Left lung (tissue), 10 donors: Measurements from ENCODE around the gene OSTF1. TPM values are rescaled to one million over a fixed set of nuclear protein-coding genes. Genes with fewer than 3 reads are reported as not detected.

Source experiments
- ATAC-seq: fragments of 200-7000 bp; cut with Tn5 transposase; one replicate; pipeline ENCODE4 v1.9.1; 2020; ENCODE audit warnings: moderate library complexity
- DNase-seq, 4 donors: peaks; one replicate each; pipeline ENCODE4 v3.0.0-alpha.2; 2013 to 2020
- H3K27ac ChIP-seq, 2 donors: fragments of 200-600 bp; sonication (generic) in 1 of 2; one replicate each; pipeline versions ENCODE4 v1.5.0 to v1.8.0; 2020 to 2021
- H3K27me3 ChIP-seq, 2 donors: fragments of 200-600 bp; sonication (generic) in 1 of 2; one replicate each; pipeline versions ENCODE4 v1.5.0 to v1.8.0; 2020 to 2021
- H3K36me3 ChIP-seq, 2 donors: fragments of 200-600 bp; sonication (generic) in 1 of 2; one replicate each; pipeline versions ENCODE4 v1.5.0 to v1.8.0; 2020 to 2021
- H3K4me1 ChIP-seq, 2 donors: fragments of 200-600 bp; one replicate each; pipeline ENCODE4 v1.8.0; 2021
- H3K4me3 ChIP-seq, 2 donors: fragments of 200-600 bp; sonication (generic) in 1 of 2; one replicate each; pipeline versions ENCODE4 v1.5.0 to v1.8.0; 2020 to 2021; ENCODE audit warnings: mild to moderate bottlenecking in 1 of 2
- H3K9me3 ChIP-seq, 2 donors: fragments of 200-600 bp; sonication (generic) in 1 of 2; one replicate each; pipeline versions ENCODE4 v1.5.0 to v1.8.0; 2020 to 2021
- intact Hi-C, 2 donors: fragments of 100-400 bp; cut with DNase I; formaldehyde crosslinking; loops; one replicate each; pipeline versions ENCODE4 v1.11.2 to v1.14.2; 2022
- polyA plus RNA-seq, 6 donors: library from polyadenylated mRNA; unstranded; fragments of 120-200 nt; gene quantifications; one replicate each; pipeline ENCODE4 v1.2.1, GENCODE V29; 2013; ENCODE audit not compliant: insufficient read length in 6 of 6
- total RNA-seq, 2 donors: library from RNA; stranded (reverse); fragmentation: NEBNext Ultra II Directional; extraction: Animal tissue kit (Norgen Biotek cat#: 25700); gene quantifications; one replicate each; pipeline ENCODE4 v1.2.1, GENCODE V29; 2021
- TF ChIP-seq, protein P1 (sequence below), 2 donors: fragments of 200-600 bp; sonication (generic) in 1 of 2; IDR thresholded peaks; one replicate each; pipeline versions ENCODE4 v1.5.0 to v1.8.0; 2021; ENCODE audit warnings: antibody characterized with exemption in 2 of 2
- donor health status: DM: no; HTN: yes; CAD: no.
- donor health status: DM: no; HTN: no; CAD: no.

Gene OSTF1
- total and polyA plus RNA-seq, 8 donors: 54.8 to 94.7 (median 61.9) TPM

GRCh38 chr9:75123696-75124095 lies 35.4 kb downstream of the OSTF1 start:
- Histone ChIP-seq H3K36me3 (peaks cover 0 to 31% of the 10 kb centered on the region in 2 donors), H3K4me1 (peaks cover 0 to 25% of the 10 kb centered on the region in 2 donors), H3K9me3 (no peaks in the 10 kb centered on the region), H3K4me3 (no peak overlapping the region), H3K27me3 (no peaks in the 10 kb centered on the region), H3K27ac (no peak overlapping the region)
- no peak for DNase-seq
- TF ChIP-seq, protein P1, sequence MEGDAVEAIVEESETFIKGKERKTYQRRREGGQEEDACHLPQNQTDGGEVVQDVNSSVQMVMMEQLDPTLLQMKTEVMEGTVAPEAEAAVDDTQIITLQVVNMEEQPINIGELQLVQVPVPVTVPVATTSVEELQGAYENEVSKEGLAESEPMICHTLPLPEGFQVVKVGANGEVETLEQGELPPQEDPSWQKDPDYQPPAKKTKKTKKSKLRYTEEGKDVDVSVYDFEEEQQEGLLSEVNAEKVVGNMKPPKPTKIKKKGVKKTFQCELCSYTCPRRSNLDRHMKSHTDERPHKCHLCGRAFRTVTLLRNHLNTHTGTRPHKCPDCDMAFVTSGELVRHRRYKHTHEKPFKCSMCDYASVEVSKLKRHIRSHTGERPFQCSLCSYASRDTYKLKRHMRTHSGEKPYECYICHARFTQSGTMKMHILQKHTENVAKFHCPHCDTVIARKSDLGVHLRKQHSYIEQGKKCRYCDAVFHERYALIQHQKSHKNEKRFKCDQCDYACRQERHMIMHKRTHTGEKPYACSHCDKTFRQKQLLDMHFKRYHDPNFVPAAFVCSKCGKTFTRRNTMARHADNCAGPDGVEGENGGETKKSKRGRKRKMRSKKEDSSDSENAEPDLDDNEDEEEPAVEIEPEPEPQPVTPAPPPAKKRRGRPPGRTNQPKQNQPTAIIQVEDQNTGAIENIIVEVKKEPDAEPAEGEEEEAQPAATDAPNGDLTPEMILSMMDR (IDR thresholded peaks at IDR 0.05): no peak
- ATAC-seq: no peak
- intact Hi-C loops: no loop called here

DNA sequence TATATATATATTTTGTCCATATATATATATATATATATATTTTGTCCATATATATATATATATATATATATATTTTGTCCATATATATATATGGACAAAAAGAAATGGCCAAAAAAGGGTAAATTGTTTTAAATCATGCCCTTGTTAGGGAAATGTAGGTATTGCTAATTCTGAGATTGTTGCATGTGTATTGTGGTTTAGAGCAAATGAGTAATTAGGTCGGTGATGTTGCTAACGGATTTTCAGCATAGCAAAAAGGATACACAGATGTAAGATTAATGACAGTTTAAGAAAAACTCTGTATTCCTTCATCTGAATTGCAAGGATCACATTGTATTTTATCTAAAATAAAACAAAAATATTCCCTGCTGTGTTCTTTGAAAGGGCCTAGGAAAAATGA lies 40.2 kb downstream of the OSTF1 start:
- no peak for DNase-seq
- H3K9me3 ChIP-seq: no peaks in the 10 kb centered on the region
- H3K4me3 ChIP-seq: no peak overlapping the region
- intact Hi-C loops: no loop called here
- peaks cover 0 to 37% of the 10 kb centered on the region in 2 donors for H3K36me3 ChIP-seq
- TF ChIP-seq, protein P1 (IDR thresholded peaks at IDR 0.05): no peak
- H3K27me3 ChIP-seq: no peaks in the 10 kb centered on the region
- no peak overlapping the region for H3K27ac ChIP-seq
- no peak for ATAC-seq
- peaks cover 0 to 13% of the 10 kb centered on the region in 2 donors for H3K4me1 ChIP-seq

DNA sequence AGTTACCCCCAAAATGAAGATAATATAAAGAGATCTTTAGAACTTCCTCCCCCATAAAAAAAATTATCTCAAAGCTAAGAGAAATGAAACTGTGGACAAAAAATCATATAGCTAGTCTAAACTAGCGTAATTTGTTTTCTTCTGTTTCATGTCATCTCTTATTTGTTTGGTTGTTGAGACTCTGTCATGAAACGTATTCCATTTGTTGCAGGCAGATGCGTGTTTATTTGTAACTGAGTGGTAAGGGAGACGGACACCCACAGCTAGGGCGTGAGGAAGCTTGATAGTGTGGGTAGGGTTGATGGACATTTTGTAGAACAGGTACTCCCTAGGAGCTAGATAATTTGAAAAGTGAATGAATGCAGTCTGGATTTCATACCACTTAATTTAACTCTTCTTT lies 41.9 kb downstream of the OSTF1 start:
- H3K36me3 ChIP-seq: peaks cover 0 to 53% of the 10 kb centered on the region in 2 donors
- intact Hi-C loops: no loop called here

DNA sequence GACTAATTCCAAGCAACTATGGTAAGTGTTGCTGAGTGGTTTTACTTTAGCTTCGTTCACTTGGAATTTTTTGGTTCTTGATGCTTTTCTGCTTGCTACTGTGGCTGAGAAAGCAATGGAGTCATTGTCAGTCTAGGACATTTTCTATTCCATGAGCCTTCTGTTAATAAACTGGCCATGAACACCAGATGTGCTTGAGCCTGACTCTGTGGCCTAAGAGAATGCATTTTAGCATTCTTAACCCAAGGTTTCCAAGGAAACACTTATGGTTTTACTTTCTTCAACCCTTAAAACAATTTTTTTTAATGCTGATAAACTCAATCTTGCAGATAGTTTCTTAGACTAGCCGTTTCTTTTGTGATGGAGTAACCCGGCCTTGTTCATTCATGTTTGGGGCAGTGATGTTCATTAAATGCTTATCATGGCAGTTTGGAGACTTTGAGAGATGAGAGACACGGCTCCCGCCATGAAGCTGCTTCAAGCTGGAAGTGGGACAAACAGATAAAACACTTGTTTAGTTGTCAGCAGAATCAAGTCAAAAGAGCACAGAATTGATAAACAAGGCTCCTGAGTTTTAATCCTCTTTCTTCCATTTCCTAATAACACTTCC lies 42.4 kb downstream of the OSTF1 start:
- Histone ChIP-seq H3K4me1 (peaks cover 0 to 8% of the 10 kb centered on the region in 2 donors), H3K4me3 (no peak overlapping the region), H3K27me3 (no peaks in the 10 kb centered on the region), H3K9me3 (no peaks in the 10 kb centered on the region), H3K27ac (no peak overlapping the region), H3K36me3 (peaks cover 0 to 59% of the 10 kb centered on the region in 2 donors)
- TF ChIP-seq, protein P1 (IDR thresholded peaks at IDR 0.05): no peak
- DNase-seq (no peak), ATAC-seq (no peak)
- intact Hi-C loops: no loop called here

More for the DNA sequence above, 41.9 kb downstream of the OSTF1 start:
- Histone ChIP-seq H3K4me3 (no peak overlapping the region), H3K9me3 (no peaks in the 10 kb centered on the region), H3K27ac (no peak overlapping the region), H3K27me3 (no peaks in the 10 kb centered on the region), H3K4me1 (peaks cover 0 to 8% of the 10 kb centered on the region in 2 donors)
- DNase-seq (no peak), ATAC-seq (no peak)
- TF ChIP-seq, protein P1 (IDR thresholded peaks at IDR 0.05): no peak

- H3K27me3 ChIP-seq: no peaks in the 10 kb centered on the region
- no peaks in the 10 kb centered on the region for H3K9me3 ChIP-seq
- H3K4me1 ChIP-seq: peaks cover 0 to 8% of the 10 kb centered on the region in 2 donors
- no peak overlapping the region for H3K4me3 ChIP-seq
- TF ChIP-seq, protein P1 (IDR thresholded peaks at IDR 0.05): no peak
- ATAC-seq (no peak), DNase-seq (no peak)
- H3K27ac ChIP-seq: peak overlapping the region in 1 of 2 donors; percentile 46
- H3K36me3 ChIP-seq: peaks cover 0 to 69% of the 10 kb centered on the region in 2 donors
- intact Hi-C loops: no loop called here
Observed at GRCh38 chr9:75131700-75132099, 43.4 kb downstream of the OSTF1 start.
